GM06990 (cell line): ENCODE measurements around the gene DNAJC6.
A peak's percentile ranks its signal among the peaks of the same experiment; 100 is the strongest.

Experiments
- DNase-seq: peaks from one replicate; pipeline ENCODE4 v3.0.0-alpha.2; 2011; ENCODE audit not compliant: insufficient read length; ENCODE audit errors: extremely low read depth
- H3K27me3 ChIP-seq: replicated peaks from 2 replicates; pipeline ENCODE4 v1.6.0; 2011; ENCODE audit warnings: low read length; ENCODE audit not compliant: control insufficient read depth, insufficient read depth
- H3K36me3 ChIP-seq: 2 replicates; pipeline ENCODE4 v1.5.1; 2011; ENCODE audit warnings: low read length; ENCODE audit not compliant: control insufficient read depth, insufficient read depth
- H3K4me3 ChIP-seq: replicated peaks from 2 replicates; pipeline ENCODE4 v1.5.1; 2011; ENCODE audit warnings: low read depth, mild to moderate bottlenecking, control low read depth, low read length
- TF ChIP-seq, protein P1 (sequence below): IDR thresholded peaks from 2 replicates; pipeline ENCODE4 v1.5.1; 2011; ENCODE audit warnings: low read length, control low read depth, mild to moderate bottlenecking, inconsistent platforms; ENCODE audit not compliant: insufficient read depth, poor library complexity, severe bottlenecking

DNAJC6 gene

DNA sequence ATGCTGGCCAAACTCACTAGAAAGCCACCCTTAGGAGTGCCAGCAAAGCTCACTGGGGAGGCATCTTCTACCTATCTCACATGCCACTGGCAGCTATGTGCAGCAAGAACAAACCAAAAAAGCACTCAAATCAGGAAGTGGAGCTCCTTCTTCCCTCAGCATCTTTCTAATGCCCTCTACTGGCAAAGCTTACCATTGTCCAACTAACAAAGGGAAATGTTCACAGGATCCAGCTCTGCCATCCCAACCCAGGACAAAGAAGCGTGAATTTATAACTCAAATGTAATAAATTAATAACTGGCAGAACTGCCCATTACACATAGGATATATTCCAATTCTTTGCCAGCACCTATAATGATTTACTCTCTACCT lies 150.0 kb downstream of the DNAJC6 start:
- TF ChIP-seq, protein P1, sequence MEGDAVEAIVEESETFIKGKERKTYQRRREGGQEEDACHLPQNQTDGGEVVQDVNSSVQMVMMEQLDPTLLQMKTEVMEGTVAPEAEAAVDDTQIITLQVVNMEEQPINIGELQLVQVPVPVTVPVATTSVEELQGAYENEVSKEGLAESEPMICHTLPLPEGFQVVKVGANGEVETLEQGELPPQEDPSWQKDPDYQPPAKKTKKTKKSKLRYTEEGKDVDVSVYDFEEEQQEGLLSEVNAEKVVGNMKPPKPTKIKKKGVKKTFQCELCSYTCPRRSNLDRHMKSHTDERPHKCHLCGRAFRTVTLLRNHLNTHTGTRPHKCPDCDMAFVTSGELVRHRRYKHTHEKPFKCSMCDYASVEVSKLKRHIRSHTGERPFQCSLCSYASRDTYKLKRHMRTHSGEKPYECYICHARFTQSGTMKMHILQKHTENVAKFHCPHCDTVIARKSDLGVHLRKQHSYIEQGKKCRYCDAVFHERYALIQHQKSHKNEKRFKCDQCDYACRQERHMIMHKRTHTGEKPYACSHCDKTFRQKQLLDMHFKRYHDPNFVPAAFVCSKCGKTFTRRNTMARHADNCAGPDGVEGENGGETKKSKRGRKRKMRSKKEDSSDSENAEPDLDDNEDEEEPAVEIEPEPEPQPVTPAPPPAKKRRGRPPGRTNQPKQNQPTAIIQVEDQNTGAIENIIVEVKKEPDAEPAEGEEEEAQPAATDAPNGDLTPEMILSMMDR = peak; percentile 72
- no peaks in the 10 kb centered on the region for H3K27me3 ChIP-seq
- H3K36me3 ChIP-seq = no peaks in the 10 kb centered on the region
- H3K4me3 ChIP-seq = no peak overlapping the region
- no peak for DNase-seq
